Measurements from ENCODE around the gene CES2. TPM values are rescaled to one million over a fixed set of nuclear protein-coding genes. Genes with fewer than 3 reads are reported as not detected.

Gene CES2
- total RNA-seq, 1 experiment from 2014 or later = 65.7 TPM

DNA sequence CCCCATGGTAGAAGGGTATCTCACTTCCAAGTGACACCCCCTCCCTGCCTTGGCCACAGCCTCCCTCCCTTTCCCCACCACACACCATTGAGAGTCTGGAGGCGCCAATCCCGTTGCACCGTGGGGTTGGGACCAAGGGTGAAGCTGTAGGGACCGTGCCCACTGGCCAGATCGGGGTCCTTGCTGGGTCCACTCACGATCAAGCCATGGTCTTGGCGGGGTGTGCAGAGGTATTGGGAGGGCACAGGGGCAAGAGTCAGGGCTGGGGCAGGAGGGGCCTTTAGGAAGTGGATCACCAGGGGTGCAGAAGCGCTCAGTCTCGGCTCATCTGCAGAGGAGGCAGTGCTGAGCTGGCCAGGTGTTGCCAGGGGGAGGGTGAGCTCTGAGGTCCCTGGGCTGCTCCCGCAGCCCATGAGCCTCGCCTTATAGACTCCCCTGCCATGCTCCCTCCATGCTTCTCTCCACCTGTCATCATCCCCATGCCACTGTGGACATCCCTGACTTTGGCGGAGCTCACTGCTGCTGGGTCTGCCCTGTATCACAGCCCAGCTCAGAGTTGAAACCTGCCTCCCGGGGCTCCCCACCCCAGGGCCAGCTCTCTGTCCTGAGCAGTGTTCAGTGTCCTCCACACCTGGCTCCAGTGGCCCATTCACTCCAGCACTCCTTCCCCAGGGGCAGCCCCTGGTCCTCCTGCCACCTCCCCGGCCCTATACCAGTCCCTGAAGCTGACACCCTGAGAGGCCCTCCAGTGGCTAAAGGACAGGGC lies 25.0 kb upstream of the CES2 start:
- POLR2A ChIA-PET = interaction anchor here (1.0 to 2.5 kb wide), 7 partner anchors 9 to 24 kb away, joined by 3 to 11 read pairs (median 4); partner anchors contain the start of gene CIAO2B
- no TSS peak for BruUV-seq (replicated peaks)
- intact Hi-C loops (cut with micrococcal nuclease) = no loop called here
- Mint-ChIP-seq H3K36me3 (ENCODE audit: insufficient read depth, unreplicated experiment) (no peaks in the 10 kb centered on the region), H3K27ac (ENCODE audit: low read depth, unreplicated experiment) (no peak overlapping the region), H3K9me3 (ENCODE audit: unreplicated experiment) (no peaks in the 10 kb centered on the region), H3K4me1 (ENCODE audit: insufficient read depth, unreplicated experiment) (peaks cover 14% of the 10 kb centered on the region), H3K4me3 (ENCODE audit: unreplicated experiment) (no peak overlapping the region), H3K27me3 (ENCODE audit: insufficient read depth, unreplicated experiment) (no peaks in the 10 kb centered on the region)
- TF ChIP-seq, protein P1, sequence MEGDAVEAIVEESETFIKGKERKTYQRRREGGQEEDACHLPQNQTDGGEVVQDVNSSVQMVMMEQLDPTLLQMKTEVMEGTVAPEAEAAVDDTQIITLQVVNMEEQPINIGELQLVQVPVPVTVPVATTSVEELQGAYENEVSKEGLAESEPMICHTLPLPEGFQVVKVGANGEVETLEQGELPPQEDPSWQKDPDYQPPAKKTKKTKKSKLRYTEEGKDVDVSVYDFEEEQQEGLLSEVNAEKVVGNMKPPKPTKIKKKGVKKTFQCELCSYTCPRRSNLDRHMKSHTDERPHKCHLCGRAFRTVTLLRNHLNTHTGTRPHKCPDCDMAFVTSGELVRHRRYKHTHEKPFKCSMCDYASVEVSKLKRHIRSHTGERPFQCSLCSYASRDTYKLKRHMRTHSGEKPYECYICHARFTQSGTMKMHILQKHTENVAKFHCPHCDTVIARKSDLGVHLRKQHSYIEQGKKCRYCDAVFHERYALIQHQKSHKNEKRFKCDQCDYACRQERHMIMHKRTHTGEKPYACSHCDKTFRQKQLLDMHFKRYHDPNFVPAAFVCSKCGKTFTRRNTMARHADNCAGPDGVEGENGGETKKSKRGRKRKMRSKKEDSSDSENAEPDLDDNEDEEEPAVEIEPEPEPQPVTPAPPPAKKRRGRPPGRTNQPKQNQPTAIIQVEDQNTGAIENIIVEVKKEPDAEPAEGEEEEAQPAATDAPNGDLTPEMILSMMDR (IDR thresholded peaks at IDR 0.05; ENCODE audit: unreplicated experiment) = no peak
- no peak for DNase-seq (ENCODE audit: unreplicated experiment)
- CTCF ChIA-PET = interaction anchor here (0.6 to 3.1 kb wide), 8 partner anchors 7 to 500 kb away, joined by 3 to 11 read pairs (median 4); no protein-coding TSS in a partner anchor

DNA sequence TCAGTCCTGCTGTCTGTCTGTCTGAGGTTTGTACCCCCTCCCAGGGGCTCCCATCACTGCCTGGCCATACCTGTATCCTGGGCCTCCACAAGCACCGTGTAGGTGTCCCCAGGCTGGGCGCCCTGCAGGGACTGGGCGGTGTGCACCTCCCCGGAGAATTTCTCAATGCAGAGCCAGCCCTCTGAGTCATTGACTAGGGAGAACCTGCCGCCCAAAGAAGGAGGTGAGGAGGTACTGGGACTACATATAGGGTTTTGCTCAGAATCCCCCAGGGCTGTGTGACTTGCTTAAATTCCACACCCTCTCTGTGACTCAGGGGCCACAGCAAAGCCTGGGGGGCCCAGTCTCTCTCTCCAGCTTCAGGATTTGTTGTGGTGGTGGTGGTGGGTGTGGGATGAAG lies 24.2 kb upstream of the CES2 start:
- intact Hi-C loops (cut with micrococcal nuclease) = no loop called here
- Mint-ChIP-seq H3K36me3 (ENCODE audit: insufficient read depth, unreplicated experiment) (no peaks in the 10 kb centered on the region), H3K4me3 (ENCODE audit: unreplicated experiment) (no peak overlapping the region), H3K4me1 (ENCODE audit: insufficient read depth, unreplicated experiment) (peaks cover 14% of the 10 kb centered on the region), H3K9me3 (ENCODE audit: unreplicated experiment) (no peaks in the 10 kb centered on the region), H3K27me3 (ENCODE audit: insufficient read depth, unreplicated experiment) (no peaks in the 10 kb centered on the region), H3K27ac (ENCODE audit: low read depth, unreplicated experiment) (no peak overlapping the region)
- BruUV-seq (replicated peaks) = no TSS peak
- POLR2A ChIA-PET = interaction anchor here (1.0 to 2.5 kb wide), 6 partner anchors 9 to 23 kb away, joined by 3 to 11 read pairs (median 4); partner anchors contain the start of gene CIAO2B
- DNase-seq (ENCODE audit: unreplicated experiment) = peak; percentile 74
- TF ChIP-seq, protein P1 (IDR thresholded peaks at IDR 0.05; ENCODE audit: unreplicated experiment) = no peak
- CTCF ChIA-PET = interaction anchor here (0.6 to 3.1 kb wide), 5 partner anchors 9 to 106 kb away, joined by 3 to 11 read pairs (median 8); no protein-coding TSS in a partner anchor

DNA sequence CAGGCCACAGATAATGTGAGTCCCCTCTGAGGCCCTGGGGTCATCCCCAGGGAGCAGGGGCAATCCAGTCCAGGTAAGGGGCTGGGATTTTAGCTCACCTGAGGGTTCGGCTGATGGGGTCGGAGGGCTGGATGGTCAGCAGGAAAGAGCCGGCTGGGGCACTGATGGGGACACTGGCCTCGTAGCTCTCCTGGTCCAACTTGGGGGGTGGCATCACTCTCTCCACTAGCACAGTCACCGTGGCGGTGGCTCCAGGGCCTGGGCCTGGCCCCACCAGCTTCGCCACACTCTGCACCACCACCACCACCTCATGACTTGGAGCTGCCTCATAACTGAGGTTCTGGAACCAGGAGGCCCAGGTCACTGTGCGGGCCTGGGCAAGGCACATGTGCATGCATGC lies 23.5 kb upstream of the CES2 start:
- H3K4me3 Mint-ChIP-seq (ENCODE audit: unreplicated experiment) = no peak overlapping the region
- CTCF ChIA-PET = interaction anchor here (3.1 kb wide), 1 partner anchor 17 kb away, joined by 11 read pairs; no protein-coding TSS in a partner anchor
- no peaks in the 10 kb centered on the region for H3K36me3 Mint-ChIP-seq (ENCODE audit: insufficient read depth, unreplicated experiment)
- H3K4me1 Mint-ChIP-seq (ENCODE audit: insufficient read depth, unreplicated experiment) = peaks cover 14% of the 10 kb centered on the region
- TF ChIP-seq, protein P1 (IDR thresholded peaks at IDR 0.05; ENCODE audit: unreplicated experiment) = no peak
- no peaks in the 10 kb centered on the region for H3K27me3 Mint-ChIP-seq (ENCODE audit: insufficient read depth, unreplicated experiment)
- intact Hi-C loops (cut with micrococcal nuclease) = no loop called here
- DNase-seq (ENCODE audit: unreplicated experiment) = no peak
- POLR2A ChIA-PET = interaction anchor here (0.8 to 2.5 kb wide), 3 partner anchors 16 to 23 kb away, joined by 3 to 7 read pairs (median 5); partner anchors contain the start of gene CIAO2B
- H3K9me3 Mint-ChIP-seq (ENCODE audit: unreplicated experiment) = no peaks in the 10 kb centered on the region
- no peak overlapping the region for H3K27ac Mint-ChIP-seq (ENCODE audit: low read depth, unreplicated experiment)
- no TSS peak for BruUV-seq (replicated peaks)

DNA sequence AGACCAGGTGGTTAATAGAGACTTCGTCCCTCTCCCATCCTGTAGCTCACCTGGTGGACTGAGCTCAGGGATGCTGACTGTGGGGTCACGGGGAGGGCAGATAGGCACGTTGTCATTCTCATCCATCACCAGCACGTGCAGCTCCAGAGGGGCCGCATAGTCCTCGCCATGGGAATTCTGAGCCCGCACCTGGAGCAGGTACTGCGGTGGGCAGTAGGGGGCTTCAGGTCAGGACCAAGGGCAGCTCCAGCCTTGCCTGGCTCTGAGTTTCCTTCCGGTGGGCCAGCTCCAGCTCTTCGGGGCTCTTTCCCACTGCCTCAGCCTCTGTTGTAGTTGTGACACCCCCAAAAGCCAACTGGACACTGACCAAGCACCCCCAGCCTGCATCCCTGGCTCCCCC lies 22.2 kb upstream of the CES2 start:
- no peak overlapping the region for H3K27ac Mint-ChIP-seq (ENCODE audit: low read depth, unreplicated experiment)
- TF ChIP-seq, protein P1 (IDR thresholded peaks at IDR 0.05; ENCODE audit: unreplicated experiment) = no peak
- no TSS peak for BruUV-seq (replicated peaks)
- POLR2A ChIA-PET = interaction anchor here (1.2 kb wide), 1 partner anchor 17 kb away, joined by 3 read pairs; no protein-coding TSS in a partner anchor
- CTCF ChIA-PET = interaction anchor here (0.8 to 1.2 kb wide), 2 partner anchors 18 to 20 kb away, joined by 3 to 5 read pairs; no protein-coding TSS in a partner anchor
- H3K36me3 Mint-ChIP-seq (ENCODE audit: insufficient read depth, unreplicated experiment) = no peaks in the 10 kb centered on the region
- peaks cover 14% of the 10 kb centered on the region for H3K4me1 Mint-ChIP-seq (ENCODE audit: insufficient read depth, unreplicated experiment)
- DNase-seq (ENCODE audit: unreplicated experiment) = no peak
- no peaks in the 10 kb centered on the region for H3K27me3 Mint-ChIP-seq (ENCODE audit: insufficient read depth, unreplicated experiment)
- H3K4me3 Mint-ChIP-seq (ENCODE audit: unreplicated experiment) = no peak overlapping the region
- no peaks in the 10 kb centered on the region for H3K9me3 Mint-ChIP-seq (ENCODE audit: unreplicated experiment)
- intact Hi-C loops (cut with micrococcal nuclease) = no loop called here
